GM21723 (cell line): ENCODE results near the gene XPA.
"Not testable (repeated sequence)": the region's sequence is repeated elsewhere in the genome, so short reads cannot be mapped to it uniquely, and the experiment has no call there.

Experiments used
- ATAC-seq: cut with Tn5 transposase; IDR thresholded peaks from one replicate; pipeline ENCODE4 v1.9.1; 2021; ENCODE audit warnings: mild to moderate bottlenecking, moderate library complexity; ENCODE audit not compliant: unreplicated experiment

Gene XPA

GRCh38 chr9:97696803-97697601 is at the start of gene XPA:
Gene XPA (minus strand): TSS chr9:97697340. CDS start chr9:97697292, 48 bp downstream.
- peak; percentile 88 for ATAC-seq

GRCh38 chr9:97744710-97745708 is 47.9 kb upstream of the XPA start:
- no peak for ATAC-seq

- ATAC-seq = not testable (repeated sequence)
These were observed 46.9 kb upstream of the XPA start for GRCh38 chr9:97744025-97744424.

- ATAC-seq = no peak
These were observed 45.4 kb upstream of the XPA start for GRCh38 chr9:97742545-97742944.

GRCh38 chr9:97741947-97742346 is 44.8 kb upstream of the XPA start:
- ATAC-seq = no peak

GRCh38 chr9:97740848-97741821 is 44.0 kb upstream of the XPA start:
- ATAC-seq = no peak

- ATAC-seq = no peak
These were observed 40.3 kb upstream of the XPA start for GRCh38 chr9:97737429-97737828.

- ATAC-seq = no peak
These were observed 38.0 kb upstream of the XPA start for GRCh38 chr9:97735070-97735600.

- ATAC-seq = no peak
These were observed 29.6 kb upstream of the XPA start for GRCh38 chr9:97726716-97727115.

- no peak for ATAC-seq
These were observed 26.7 kb upstream of the XPA start for GRCh38 chr9:97723819-97724218.

GRCh38 chr9:97722331-97722730 is 25.2 kb upstream of the XPA start:
- no peak for ATAC-seq

- no peak for ATAC-seq
These were observed 24.3 kb upstream of the XPA start for GRCh38 chr9:97721396-97721795.

GRCh38 chr9:97717866-97718265 is 20.7 kb upstream of the XPA start:
- ATAC-seq = no peak

- ATAC-seq = no peak
These were observed 17.3 kb upstream of the XPA start for GRCh38 chr9:97714435-97714834.

- no peak for ATAC-seq
These were observed 14.1 kb upstream of the XPA start for GRCh38 chr9:97711223-97711626.

GRCh38 chr9:97710356-97711222 is 13.4 kb upstream of the XPA start:
- peak; percentile 79 for ATAC-seq

GRCh38 chr9:97706246-97706645 is 9.1 kb upstream of the XPA start:
- no peak for ATAC-seq

- ATAC-seq = no peak
These were observed 8.3 kb upstream of the XPA start for GRCh38 chr9:97705354-97705950.

- no peak for ATAC-seq
These were observed 7.7 kb upstream of the XPA start for GRCh38 chr9:97704851-97705250.
